Measurements from ENCODE around the gene SEMA3E.
"Not testable (repeated sequence)": the region's sequence is repeated elsewhere in the genome, so short reads cannot be mapped to it uniquely, and the experiment has no call there.

Gene SEMA3E

GRCh38 chr7:83575436-83575835 lies 73.5 kb downstream of the SEMA3E start:
- DNase-seq (ENCODE audit: extremely low spot score, insufficient read length, low read depth) (no peak), FAIRE-seq (no peak)

- no peak for FAIRE-seq
- DNase-seq (ENCODE audit: extremely low spot score, insufficient read length, low read depth): no peak
Measured at GRCh38 chr7:83574616-83575015, 74.3 kb downstream of the SEMA3E start.

- FAIRE-seq (no peak), DNase-seq (ENCODE audit: extremely low spot score, insufficient read length, low read depth) (no peak)
Measured at GRCh38 chr7:83562960-83563359, 86.0 kb downstream of the SEMA3E start.

- DNase-seq (ENCODE audit: extremely low spot score, insufficient read length, low read depth): no peak
- no peak for FAIRE-seq
Measured at GRCh38 chr7:83562289-83562688, 86.7 kb downstream of the SEMA3E start.

GRCh38 chr7:83559887-83560286 lies 89.1 kb downstream of the SEMA3E start:
- DNase-seq (ENCODE audit: extremely low spot score, insufficient read length, low read depth) (no peak), FAIRE-seq (no peak)

- FAIRE-seq; DNase-seq (ENCODE audit: extremely low spot score, insufficient read length, low read depth): not testable (repeated sequence)
Measured at GRCh38 chr7:83552556-83552955, 96.4 kb downstream of the SEMA3E start.

- no peak for DNase-seq (ENCODE audit: extremely low spot score, insufficient read length, low read depth)
- no peak for FAIRE-seq
Measured at GRCh38 chr7:83550100-83550499, 98.8 kb downstream of the SEMA3E start.

GRCh38 chr7:83548250-83548649 lies 100.7 kb downstream of the SEMA3E start:
- FAIRE-seq: no peak

GRCh38 chr7:83547526-83547925 lies 101.4 kb downstream of the SEMA3E start:
- FAIRE-seq (no peak), DNase-seq (ENCODE audit: extremely low spot score, insufficient read length, low read depth) (no peak)

More at GRCh38 chr7:83548250-83548649, 100.7 kb downstream of the SEMA3E start:
- DNase-seq (ENCODE audit: extremely low spot score, insufficient read length, low read depth): no peak

- no peak for FAIRE-seq
- no peak for DNase-seq (ENCODE audit: extremely low spot score, insufficient read length, low read depth)
Measured at GRCh38 chr7:83546586-83546985, 102.4 kb downstream of the SEMA3E start.

GRCh38 chr7:83541187-83541960 lies 107.6 kb downstream of the SEMA3E start:
- no peak for FAIRE-seq
- DNase-seq (ENCODE audit: extremely low spot score, insufficient read length, low read depth): no peak

GRCh38 chr7:83534488-83534887 lies 114.5 kb downstream of the SEMA3E start:
- FAIRE-seq: no peak

GRCh38 chr7:83532219-83532618 lies 116.7 kb downstream of the SEMA3E start:
- FAIRE-seq: no peak
- no peak for DNase-seq (ENCODE audit: extremely low spot score, insufficient read length, low read depth)

More at GRCh38 chr7:83534488-83534887, 114.5 kb downstream of the SEMA3E start:
- no peak for DNase-seq (ENCODE audit: extremely low spot score, insufficient read length, low read depth)

- FAIRE-seq (no peak), DNase-seq (ENCODE audit: extremely low spot score, insufficient read length, low read depth) (no peak)
Measured at GRCh38 chr7:83531766-83532165, 117.2 kb downstream of the SEMA3E start.

GRCh38 chr7:83528925-83529423 lies 120.0 kb downstream of the SEMA3E start:
- no peak for FAIRE-seq
- no peak for DNase-seq (ENCODE audit: extremely low spot score, insufficient read length, low read depth)

GRCh38 chr7:83524277-83525075 lies 124.5 kb downstream of the SEMA3E start:
- DNase-seq (ENCODE audit: extremely low spot score, insufficient read length, low read depth) (no peak), FAIRE-seq (no peak)

GRCh38 chr7:83520726-83521125 lies 128.2 kb downstream of the SEMA3E start:
- DNase-seq (ENCODE audit: extremely low spot score, insufficient read length, low read depth) (no peak), FAIRE-seq (no peak)

GRCh38 chr7:83519240-83519639 lies 129.7 kb downstream of the SEMA3E start:
- DNase-seq (ENCODE audit: extremely low spot score, insufficient read length, low read depth) (no peak), FAIRE-seq (no peak)

- DNase-seq (ENCODE audit: extremely low spot score, insufficient read length, low read depth) (no peak), FAIRE-seq (no peak)
Measured at GRCh38 chr7:83517035-83517700, 131.8 kb downstream of the SEMA3E start.

GRCh38 chr7:83514977-83515376 lies 134.0 kb downstream of the SEMA3E start:
- no peak for FAIRE-seq
- no peak for DNase-seq (ENCODE audit: extremely low spot score, insufficient read length, low read depth)

Measured in GM18507 (cell line).